ENCODE results near the gene CHRM5. TPM values are rescaled to one million over a fixed set of nuclear protein-coding genes. Genes with fewer than 3 reads are reported as not detected.
A peak's percentile ranks its signal among the peaks of the same experiment; 100 is the strongest.
"Not testable (repeated sequence)": the region's sequence is repeated elsewhere in the genome, so short reads cannot be mapped to it uniquely, and the experiment has no call there.

Gene CHRM5
- total and polyA plus RNA-seq, 8 donors = not detected

GRCh38 chr15:34049112-34049511 is 80.8 kb downstream of the CHRM5 start:
- TF ChIP-seq, protein P1, sequence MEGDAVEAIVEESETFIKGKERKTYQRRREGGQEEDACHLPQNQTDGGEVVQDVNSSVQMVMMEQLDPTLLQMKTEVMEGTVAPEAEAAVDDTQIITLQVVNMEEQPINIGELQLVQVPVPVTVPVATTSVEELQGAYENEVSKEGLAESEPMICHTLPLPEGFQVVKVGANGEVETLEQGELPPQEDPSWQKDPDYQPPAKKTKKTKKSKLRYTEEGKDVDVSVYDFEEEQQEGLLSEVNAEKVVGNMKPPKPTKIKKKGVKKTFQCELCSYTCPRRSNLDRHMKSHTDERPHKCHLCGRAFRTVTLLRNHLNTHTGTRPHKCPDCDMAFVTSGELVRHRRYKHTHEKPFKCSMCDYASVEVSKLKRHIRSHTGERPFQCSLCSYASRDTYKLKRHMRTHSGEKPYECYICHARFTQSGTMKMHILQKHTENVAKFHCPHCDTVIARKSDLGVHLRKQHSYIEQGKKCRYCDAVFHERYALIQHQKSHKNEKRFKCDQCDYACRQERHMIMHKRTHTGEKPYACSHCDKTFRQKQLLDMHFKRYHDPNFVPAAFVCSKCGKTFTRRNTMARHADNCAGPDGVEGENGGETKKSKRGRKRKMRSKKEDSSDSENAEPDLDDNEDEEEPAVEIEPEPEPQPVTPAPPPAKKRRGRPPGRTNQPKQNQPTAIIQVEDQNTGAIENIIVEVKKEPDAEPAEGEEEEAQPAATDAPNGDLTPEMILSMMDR (IDR thresholded peaks at IDR 0.05) = no peak
- no peak for ATAC-seq
- H3K9me3 ChIP-seq = no peaks in the 10 kb centered on the region
- H3K27ac ChIP-seq = no peak overlapping the region
- WGBS, 2 donors = 90 to 99% methylated on average over 2 of the region's 2 CpGs
- H3K27me3 ChIP-seq = no peaks in the 10 kb centered on the region
- H3K4me1 ChIP-seq = no peaks in the 10 kb centered on the region
- no peaks in the 10 kb centered on the region for H3K36me3 ChIP-seq
- H3K4me3 ChIP-seq = no peak overlapping the region
- no peak for FAIRE-seq
- intact Hi-C loops (cut with DNase I) = no loop called here
- DNase-seq = no peak

GRCh38 chr15:34050385-34050784 is 82.1 kb downstream of the CHRM5 start:
- not testable (repeated sequence) for H3K9me3 ChIP-seq, FAIRE-seq, ATAC-seq

GRCh38 chr15:34054081-34054707 is 85.9 kb downstream of the CHRM5 start:
- Histone ChIP-seq H3K4me3 (no peak overlapping the region), H3K4me1 (no peaks in the 10 kb centered on the region), H3K36me3 (no peaks in the 10 kb centered on the region), H3K9me3 (no peaks in the 10 kb centered on the region), H3K27me3 (no peaks in the 10 kb centered on the region), H3K27ac (no peak overlapping the region)
- DNase-seq (no peak), ATAC-seq (no peak), FAIRE-seq (no peak)
- WGBS, 2 donors = 81 to 88% methylated on average over 3 of the region's 3 CpGs
- intact Hi-C loops (cut with DNase I) = no loop called here
- TF ChIP-seq, protein P1 (IDR thresholded peaks at IDR 0.05) = no peak

More at GRCh38 chr15:34050385-34050784, 82.1 kb downstream of the CHRM5 start:
- DNase-seq; H3K27ac ChIP-seq; H3K4me3 ChIP-seq; H3K36me3 ChIP-seq; H3K27me3 ChIP-seq; intact Hi-C loops (cut with DNase I); H3K4me1 ChIP-seq: not testable (repeated sequence)
- 61 to 67% methylated on average over 1 of the region's 1 CpG for WGBS, 2 donors

- TF ChIP-seq, protein P1 (IDR thresholded peaks at IDR 0.05) = no peak
- H3K27me3 ChIP-seq = no peaks in the 10 kb centered on the region
- peak in 2 of 4 donors; percentile 42 to 45 for ATAC-seq
- no peaks in the 10 kb centered on the region for H3K9me3 ChIP-seq
- 71 to 76% methylated on average over 3 of the region's 3 CpGs for WGBS, 2 donors
- no peaks in the 10 kb centered on the region for H3K36me3 ChIP-seq
- no peak for DNase-seq
- no peak overlapping the region for H3K27ac ChIP-seq
- no peak for FAIRE-seq
- intact Hi-C loops (cut with DNase I) = no loop called here
- no peaks in the 10 kb centered on the region for H3K4me1 ChIP-seq
- H3K4me3 ChIP-seq = no peak overlapping the region
Measured at GRCh38 chr15:34055868-34056595, 87.7 kb downstream of the CHRM5 start.

DNA sequence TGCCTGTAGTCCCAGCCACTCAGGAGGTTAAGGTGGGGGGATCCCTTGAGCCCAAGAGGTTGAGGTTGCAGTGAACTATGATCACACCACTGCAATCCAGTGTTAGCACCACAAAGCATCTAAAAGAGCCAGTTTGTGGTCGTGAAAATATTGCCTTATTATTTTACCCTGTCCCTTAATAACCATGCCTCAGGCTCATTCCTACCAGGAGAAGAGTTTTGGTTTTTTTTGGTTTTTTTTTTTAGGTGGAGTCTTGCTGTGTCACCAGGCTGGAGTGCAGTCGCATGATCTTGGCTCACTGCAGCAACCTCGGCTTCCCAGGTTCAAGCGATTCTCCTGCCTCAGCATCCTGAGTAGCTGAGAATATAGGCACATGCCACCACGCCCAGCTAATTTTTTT is 88.6 kb downstream of the CHRM5 start:
- DNase-seq = no peak
- FAIRE-seq = no peak
- Histone ChIP-seq H3K4me3 (no peak overlapping the region), H3K9me3 (no peaks in the 10 kb centered on the region), H3K27ac (no peak overlapping the region), H3K27me3 (no peaks in the 10 kb centered on the region), H3K4me1 (no peaks in the 10 kb centered on the region), H3K36me3 (no peaks in the 10 kb centered on the region)
- no peak for ATAC-seq
- TF ChIP-seq, protein P1 (IDR thresholded peaks at IDR 0.05) = no peak
- intact Hi-C loops (cut with DNase I) = no loop called here
- 77 to 82% methylated on average over 5 of the region's 5 CpGs for WGBS, 2 donors

Measured in pancreas (tissue), 10 donors.